Endothelial cell of umbilical vein (primary cell): ENCODE results near the gene ARHGEF35.

Source experiments
- CTCF ChIP-seq, 2 donors: IDR thresholded peaks; 1 replicate in 1 of 2; 2 replicates in 1 of 2; pipeline ENCODE4 v1.5.1; 2011; ENCODE audit warnings: low read length in 2 of 2, mild to moderate bottlenecking in 2 of 2, moderate library complexity in 2 of 2, control low read depth in 1 of 2, inconsistent platforms in 1 of 2, low read depth in 1 of 2; ENCODE audit not compliant: insufficient read depth in 1 of 2; ENCODE audit errors: extremely low read depth in 1 of 2
- EZH2 ChIP-seq: IDR thresholded peaks from 2 replicates; pipeline ENCODE4 v1.6.1; 2012; ENCODE audit warnings: borderline replicate concordance, low read depth, mild to moderate bottlenecking, moderate library complexity, low read length, inconsistent platforms; ENCODE audit not compliant: severe bottlenecking
- FOS ChIP-seq: IDR thresholded peaks from 2 replicates; pipeline ENCODE4 v1.6.1; 2011; ENCODE audit warnings: mild to moderate bottlenecking, low read length, moderate library complexity, borderline replicate concordance; ENCODE audit not compliant: insufficient read depth
- GATA2 ChIP-seq: IDR thresholded peaks from 2 replicates; pipeline ENCODE4 v1.7.0; 2011; ENCODE audit warnings: low read depth, mild to moderate bottlenecking, moderate library complexity, mixed read lengths, low read length; ENCODE audit not compliant: insufficient read length, insufficient read depth
- MAX ChIP-seq: IDR thresholded peaks from 2 replicates; pipeline ENCODE4 v1.6.1; 2011; ENCODE audit not compliant: insufficient read depth, insufficient read length
- MYC ChIP-seq: IDR thresholded peaks from one replicate; pipeline ENCODE4 v1.6.1; 2011; ENCODE audit warnings: mild to moderate bottlenecking, low read depth, low read length
- POLR2A ChIP-seq: IDR thresholded peaks from 2 replicates; pipeline ENCODE4 v1.6.1; 2012; ENCODE audit warnings: low read depth, mild to moderate bottlenecking, control low read depth, low read length
- POLR2AphosphoS5 ChIP-seq: IDR thresholded peaks from 2 replicates; pipeline ENCODE4 v1.6.1; 2012; ENCODE audit warnings: low read depth, mild to moderate bottlenecking, control low read depth, low read length, moderate library complexity; ENCODE audit not compliant: insufficient read depth

GRCh38 chr7:144158861-144159260 lies 36.8 kb downstream of the ARHGEF35 start:
- TF ChIP-seq FOS (no peak), POLR2A (no peak), CTCF (IDR thresholded peaks at IDR 0.05; ENCODE audit: extremely low read depth in 1 of 2, insufficient read depth in 1 of 2, low read depth in 1 of 2, low read length in 2 of 2) (no peak), POLR2AphosphoS5 (no peak), EZH2 (no peak), MAX (no peak), GATA2 (no peak), MYC (no peak)
